Parathyroid adenoma (tissue), 2 donors: ENCODE data around the gene FRK.

Experiments used
- H2AFZ ChIP-seq: fragments of 300-600 bp; sonication (generic); one replicate; pipeline ENCODE4 v1.7.0; 2017; ENCODE audit warnings: antibody characterized with exemption, mild to moderate bottlenecking
- H3K27ac ChIP-seq: fragments of 300-600 bp; sonication (generic); one replicate; pipeline ENCODE4 v1.7.0; 2017
- H3K27me3 ChIP-seq: fragments of 300-600 bp; sonication (generic); one replicate; pipeline ENCODE4 v1.7.0; 2017; ENCODE audit warnings: low read length; ENCODE audit not compliant: control insufficient read depth, insufficient read depth
- H3K36me3 ChIP-seq: fragments of 300-600 bp; sonication (generic); one replicate; pipeline ENCODE4 v1.7.0; 2017; ENCODE audit warnings: low read length; ENCODE audit not compliant: control insufficient read depth, insufficient read depth
- H3K4me1 ChIP-seq: fragments of 300-600 bp; sonication (generic); one replicate; pipeline ENCODE4 v1.7.0; 2017; ENCODE audit warnings: control low read depth
- H3K4me2 ChIP-seq: fragments of 300-600 bp; sonication (generic); one replicate; pipeline ENCODE4 v1.7.0; 2017; ENCODE audit warnings: low read length
- H3K4me3 ChIP-seq: fragments of 300-600 bp; sonication (generic); one replicate; pipeline ENCODE4 v1.7.0; 2017; ENCODE audit warnings: low read depth, low read length
- H3K79me2 ChIP-seq: fragments of 300-600 bp; sonication (generic); one replicate; pipeline ENCODE4 v1.7.0; 2017; ENCODE audit warnings: control low read depth
- H3K9ac ChIP-seq: fragments of 300-600 bp; sonication (generic); one replicate; pipeline ENCODE4 v1.7.0; 2017; ENCODE audit warnings: mild to moderate bottlenecking
- H3K9me3 ChIP-seq: fragments of 300-600 bp; sonication (generic); one replicate; pipeline ENCODE4 v1.7.0; 2017; ENCODE audit warnings: low read length; ENCODE audit not compliant: control insufficient read depth
- CTCF ChIP-seq: fragments of 300-600 bp; sonication (generic); IDR thresholded peaks from one replicate; pipeline ENCODE4 v1.7.0; 2017; ENCODE audit warnings: antibody characterized with exemption, mild to moderate bottlenecking
- donor health status: primary hyperparathyroidism.

Gene FRK

DNA sequence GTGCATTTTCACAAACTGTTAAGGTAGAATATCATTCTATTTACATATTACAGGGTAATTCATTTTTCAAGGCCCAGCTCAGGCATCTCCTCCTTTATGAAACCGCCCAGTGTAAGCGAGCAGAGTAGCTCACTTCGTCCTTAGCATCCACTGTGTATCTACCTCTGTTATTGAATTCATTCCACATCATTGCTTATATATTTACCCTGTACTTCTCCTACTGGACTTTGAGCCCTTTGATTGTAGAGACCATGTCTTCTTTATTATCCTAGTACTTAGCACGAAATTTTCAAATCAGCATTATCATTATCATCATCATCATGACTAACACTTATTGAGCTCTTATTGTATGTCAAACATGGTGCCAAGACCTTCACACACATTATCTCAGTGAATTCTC, 76.7 kb downstream of the FRK start:
- Histone ChIP-seq H3K4me3 (no peak overlapping the region), H3K27me3 (no peaks in the 10 kb centered on the region), H3K4me1 (no peaks in the 10 kb centered on the region), H3K36me3 (no peaks in the 10 kb centered on the region), H3K9me3 (no peaks in the 10 kb centered on the region), H3K79me2 (no peaks in the 10 kb centered on the region), H2AFZ (no peak overlapping the region), H3K27ac (no peak overlapping the region), H3K4me2 (no peak overlapping the region), H3K9ac (no peak overlapping the region)
- no peak for TF ChIP-seq CTCF

DNA sequence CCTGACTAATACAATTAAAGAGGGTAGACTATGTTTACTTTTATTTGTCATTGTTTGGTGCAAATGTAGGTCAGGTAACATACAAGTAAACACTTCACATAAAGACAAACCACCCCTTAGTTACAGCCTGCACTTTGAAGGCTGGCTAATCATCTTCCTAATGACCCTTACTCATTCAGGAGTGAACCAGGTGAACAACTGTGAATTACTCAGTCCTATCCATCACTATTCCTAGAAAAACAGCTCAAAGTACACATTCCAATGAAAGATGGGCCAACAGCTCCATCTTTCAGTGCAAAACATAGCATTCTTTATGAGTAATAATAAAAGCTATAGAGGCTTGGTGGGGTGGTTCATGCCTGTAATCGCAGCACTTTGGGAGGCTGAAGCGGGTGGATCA, 78.2 kb downstream of the FRK start:
- no peak for TF ChIP-seq CTCF
- Histone ChIP-seq H3K4me1 (no peaks in the 10 kb centered on the region), H3K27ac (no peak overlapping the region), H3K9me3 (no peaks in the 10 kb centered on the region), H3K9ac (no peak overlapping the region), H3K79me2 (no peaks in the 10 kb centered on the region), H3K36me3 (no peaks in the 10 kb centered on the region), H3K27me3 (no peaks in the 10 kb centered on the region), H3K4me3 (no peak overlapping the region), H3K4me2 (no peak overlapping the region), H2AFZ (no peak overlapping the region)

- Histone ChIP-seq H3K9me3 (no peaks in the 10 kb centered on the region), H3K9ac (no peak overlapping the region), H3K4me2 (no peak overlapping the region), H3K4me3 (no peak overlapping the region), H2AFZ (no peak overlapping the region), H3K4me1 (no peaks in the 10 kb centered on the region), H3K79me2 (no peaks in the 10 kb centered on the region), H3K27ac (no peak overlapping the region), H3K27me3 (no peaks in the 10 kb centered on the region), H3K36me3 (no peaks in the 10 kb centered on the region)
- no peak for TF ChIP-seq CTCF
Measured at GRCh38 chr6:115977220-115977619, 83.5 kb downstream of the FRK start.

- Histone ChIP-seq H3K9ac (no peak overlapping the region), H3K36me3 (no peaks in the 10 kb centered on the region), H3K4me3 (no peak overlapping the region)
Measured at GRCh38 chr6:115976321-115976870, 84.3 kb downstream of the FRK start.

More at GRCh38 chr6:115976321-115976870, 84.3 kb downstream of the FRK start:
- Histone ChIP-seq H2AFZ (no peak overlapping the region), H3K27ac (no peak overlapping the region), H3K4me2 (no peak overlapping the region), H3K9me3 (no peaks in the 10 kb centered on the region), H3K27me3 (no peaks in the 10 kb centered on the region), H3K4me1 (no peaks in the 10 kb centered on the region), H3K79me2 (no peaks in the 10 kb centered on the region)
- no peak for TF ChIP-seq CTCF
